GM04504 (cell line): ENCODE results near the gene SOX5.

Source experiments
- DNase-seq: peaks from one replicate; pipeline ENCODE4 v3.0.0-alpha.2; 2012; ENCODE audit warnings: low read depth

SOX5 gene

DNA sequence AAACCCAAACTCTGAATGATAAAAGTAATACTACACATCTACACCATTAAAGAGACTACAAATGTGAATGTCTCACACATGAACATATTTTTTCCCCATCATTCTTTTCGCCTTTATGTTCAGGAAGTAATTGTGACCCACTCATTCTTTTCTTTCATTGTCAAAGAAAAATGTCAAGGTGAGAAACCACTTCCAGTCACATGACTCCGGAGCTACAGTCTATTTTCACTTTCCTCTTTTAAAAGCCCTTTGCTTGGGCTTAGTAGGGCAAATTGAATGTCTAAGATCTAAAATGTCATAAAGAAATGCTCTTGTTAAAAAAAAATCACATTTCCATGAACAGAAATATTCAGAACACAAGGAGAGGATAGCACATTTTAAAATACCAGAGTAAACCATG, 461.3 kb downstream of the SOX5 start:
- no peak for DNase-seq

DNA sequence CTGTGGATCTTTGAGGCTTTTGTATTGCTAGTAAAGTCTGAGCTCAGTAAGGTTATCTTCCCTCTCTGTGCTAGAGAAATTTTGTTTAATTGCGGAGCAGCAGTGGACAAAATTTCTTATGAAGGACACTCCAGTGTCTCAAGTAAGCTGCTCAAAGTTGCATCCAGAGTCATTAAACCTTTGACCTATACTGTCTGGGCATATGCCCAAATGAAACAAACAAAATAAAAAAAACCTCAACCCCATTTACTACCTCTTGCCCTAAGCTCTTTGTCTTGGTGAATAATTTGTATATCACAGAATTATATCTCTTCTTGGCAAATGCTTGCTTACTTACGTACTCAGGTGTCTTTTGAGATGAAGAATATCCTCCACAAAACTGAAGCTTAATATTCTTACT, 465.2 kb downstream of the SOX5 start:
- no peak for DNase-seq

DNA sequence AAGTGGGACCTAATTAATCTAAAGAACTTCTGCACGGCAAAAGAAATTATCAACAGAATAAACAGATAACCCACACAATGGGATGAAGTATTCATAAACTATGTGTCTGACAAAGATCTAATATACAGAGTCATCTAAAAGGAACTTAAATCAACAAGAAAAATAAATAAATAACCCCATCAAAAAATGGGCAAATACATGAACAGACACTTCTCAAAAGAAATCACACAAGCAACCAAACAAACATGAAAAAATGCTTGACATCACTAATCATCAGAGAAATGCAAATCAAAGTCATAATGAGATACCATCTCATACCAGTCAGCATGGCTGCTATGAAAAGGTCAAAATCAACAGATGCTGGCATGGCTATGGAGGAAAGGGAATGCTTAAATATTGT, 466.9 kb downstream of the SOX5 start:
- no peak for DNase-seq
